Glutamatergic neuron (in vitro differentiated cells): ENCODE measurements around the gene ASS1. TPM values are rescaled to one million over a fixed set of nuclear protein-coding genes. Genes with fewer than 3 reads are reported as not detected.

Experiments used
- DNase-seq: peaks from one replicate; pipeline ENCODE4 v3.0.0; 2022
- H3K27ac Mint-ChIP-seq: one replicate; pipeline ENCODE4 v1.8.0; 2020; ENCODE audit warnings: mild to moderate bottlenecking, mixed read lengths, inconsistent platforms; ENCODE audit not compliant: unreplicated experiment
- H3K27me3 Mint-ChIP-seq: one replicate; pipeline ENCODE4 v1.8.0; 2020; ENCODE audit warnings: mild to moderate bottlenecking, moderate library complexity, mixed read lengths, inconsistent platforms; ENCODE audit not compliant: unreplicated experiment
- H3K36me3 Mint-ChIP-seq: one replicate; pipeline ENCODE4 v1.8.0; 2020; ENCODE audit warnings: mild to moderate bottlenecking, mixed read lengths, inconsistent platforms; ENCODE audit not compliant: unreplicated experiment
- H3K4me1 Mint-ChIP-seq: one replicate; pipeline ENCODE4 v1.8.0; 2020; ENCODE audit warnings: mild to moderate bottlenecking, low read depth, mixed read lengths, inconsistent platforms; ENCODE audit not compliant: unreplicated experiment
- H3K4me3 Mint-ChIP-seq: one replicate; pipeline ENCODE4 v1.8.0; 2020; ENCODE audit warnings: mild to moderate bottlenecking, mixed read lengths, inconsistent platforms; ENCODE audit not compliant: unreplicated experiment
- H3K9me3 Mint-ChIP-seq: one replicate; pipeline ENCODE4 v1.8.0; 2020; ENCODE audit warnings: mild to moderate bottlenecking, moderate library complexity, mixed read lengths, inconsistent platforms; ENCODE audit not compliant: unreplicated experiment
- total RNA-seq: library from RNA; stranded (reverse); fragmentation: NEBNext Ultra II Directional; extraction: Animal tissue kit (Norgen Biotek cat#: 25700); gene quantifications from one replicate; pipeline ENCODE4 v1.2.1, GENCODE V29; 2021; ENCODE audit not compliant: unreplicated experiment
- TF ChIP-seq, protein P1 (sequence below): fragments of 200-600 bp; sonication (generic); IDR thresholded peaks from one replicate; pipeline ENCODE4 v1.5.0; 2021; ENCODE audit not compliant: partially characterized antibody, unreplicated experiment

The ASS1 gene
- total RNA-seq, 1 donor from 2014 or later = 31.5 TPM

DNA sequence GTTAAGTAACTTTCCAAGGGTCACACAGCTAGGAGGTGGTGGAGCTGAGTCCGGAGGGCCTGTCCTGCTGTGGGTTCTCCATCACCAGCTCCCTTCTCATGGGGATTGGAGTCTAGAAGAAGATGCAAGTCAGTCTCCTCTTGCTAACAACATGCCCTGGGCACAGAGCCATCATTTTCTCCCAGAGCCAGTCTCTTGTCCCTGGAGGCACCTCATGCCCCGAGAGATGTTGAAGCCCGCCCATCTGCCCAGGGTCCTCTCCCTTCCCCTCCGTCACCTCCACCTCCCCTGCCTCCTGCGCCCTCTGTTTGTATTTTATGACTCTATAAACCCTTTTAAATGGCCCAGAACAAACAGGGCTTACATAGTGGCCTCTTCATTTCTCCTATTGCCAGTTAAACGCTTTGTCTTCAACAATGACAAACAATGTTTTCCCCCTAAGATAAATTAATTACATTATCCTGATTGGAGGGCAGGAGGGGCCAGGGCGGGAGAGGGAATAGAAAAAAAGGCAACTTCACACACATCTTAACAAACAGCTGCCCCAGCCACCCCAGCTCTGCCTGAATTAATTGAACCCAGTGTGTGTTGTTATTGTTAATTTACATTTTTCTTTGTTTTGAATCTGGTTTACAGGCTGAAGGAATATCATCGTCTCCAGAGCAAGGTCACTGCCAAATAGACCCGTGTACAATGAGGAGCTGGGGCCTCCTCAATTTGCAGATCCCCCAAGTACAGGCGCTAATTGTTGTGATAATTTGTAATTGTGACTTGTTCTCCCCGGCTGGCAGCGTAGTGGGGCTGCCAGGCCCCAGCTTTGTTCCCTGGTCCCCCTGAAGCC is 55.8 kb downstream of the ASS1 start:
- Mint-ChIP-seq H3K4me1 (peaks cover 24% of the 10 kb centered on the region), H3K36me3 (peaks cover 3% of the 10 kb centered on the region), H3K27ac (no peak overlapping the region), H3K27me3 (no peaks in the 10 kb centered on the region), H3K9me3 (peaks cover 2% of the 10 kb centered on the region), H3K4me3 (no peak overlapping the region)
- no peak for DNase-seq
- TF ChIP-seq, protein P1, sequence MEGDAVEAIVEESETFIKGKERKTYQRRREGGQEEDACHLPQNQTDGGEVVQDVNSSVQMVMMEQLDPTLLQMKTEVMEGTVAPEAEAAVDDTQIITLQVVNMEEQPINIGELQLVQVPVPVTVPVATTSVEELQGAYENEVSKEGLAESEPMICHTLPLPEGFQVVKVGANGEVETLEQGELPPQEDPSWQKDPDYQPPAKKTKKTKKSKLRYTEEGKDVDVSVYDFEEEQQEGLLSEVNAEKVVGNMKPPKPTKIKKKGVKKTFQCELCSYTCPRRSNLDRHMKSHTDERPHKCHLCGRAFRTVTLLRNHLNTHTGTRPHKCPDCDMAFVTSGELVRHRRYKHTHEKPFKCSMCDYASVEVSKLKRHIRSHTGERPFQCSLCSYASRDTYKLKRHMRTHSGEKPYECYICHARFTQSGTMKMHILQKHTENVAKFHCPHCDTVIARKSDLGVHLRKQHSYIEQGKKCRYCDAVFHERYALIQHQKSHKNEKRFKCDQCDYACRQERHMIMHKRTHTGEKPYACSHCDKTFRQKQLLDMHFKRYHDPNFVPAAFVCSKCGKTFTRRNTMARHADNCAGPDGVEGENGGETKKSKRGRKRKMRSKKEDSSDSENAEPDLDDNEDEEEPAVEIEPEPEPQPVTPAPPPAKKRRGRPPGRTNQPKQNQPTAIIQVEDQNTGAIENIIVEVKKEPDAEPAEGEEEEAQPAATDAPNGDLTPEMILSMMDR = no peak

DNA sequence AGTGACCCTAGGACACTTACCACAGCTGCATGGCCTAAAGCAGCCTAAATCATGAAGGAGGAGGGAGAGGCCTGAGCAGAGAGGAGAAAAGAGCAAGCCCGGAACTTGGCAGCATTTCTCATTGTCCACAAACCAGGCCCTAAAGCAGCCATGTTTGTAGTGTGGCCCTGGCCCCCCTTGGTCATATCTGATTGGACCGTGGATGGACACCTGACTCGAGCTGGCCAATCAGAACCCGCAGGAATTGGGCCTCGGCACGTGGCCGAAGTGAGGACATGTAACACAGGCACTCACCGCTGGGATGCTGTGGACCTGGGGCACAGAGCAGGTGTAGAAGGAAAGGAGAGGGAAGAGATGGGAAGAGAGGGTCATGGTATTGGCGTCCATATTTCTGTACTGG is 56.9 kb downstream of the ASS1 start:
- TF ChIP-seq, protein P1 = no peak
- no peak overlapping the region for H3K4me3 Mint-ChIP-seq
- peaks cover 24% of the 10 kb centered on the region for H3K4me1 Mint-ChIP-seq
- no peak for DNase-seq
- H3K27ac Mint-ChIP-seq = no peak overlapping the region
- no peaks in the 10 kb centered on the region for H3K36me3 Mint-ChIP-seq
- H3K9me3 Mint-ChIP-seq = peaks cover 2% of the 10 kb centered on the region
- no peaks in the 10 kb centered on the region for H3K27me3 Mint-ChIP-seq

DNA sequence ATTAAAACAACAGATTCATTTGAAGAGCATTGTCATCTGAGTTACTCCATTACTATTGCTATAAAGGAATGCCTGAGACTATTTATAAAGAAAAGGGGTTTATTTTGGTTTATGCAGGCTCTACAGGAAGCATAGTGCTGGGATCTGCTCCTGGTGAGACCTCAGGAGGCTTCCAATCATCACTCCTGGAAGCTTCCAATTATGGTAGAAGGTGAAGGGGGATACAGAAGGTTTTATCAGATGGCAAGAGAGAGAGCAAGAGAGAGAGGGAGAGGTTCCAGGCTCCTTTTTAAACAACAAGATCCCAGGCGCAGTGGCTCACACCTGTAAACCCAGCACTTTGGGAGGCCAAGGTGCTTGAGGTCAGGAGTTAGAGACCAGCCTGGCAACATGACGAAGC is 63.5 kb downstream of the ASS1 start:
- no peaks in the 10 kb centered on the region for H3K9me3 Mint-ChIP-seq
- TF ChIP-seq, protein P1 = no peak
- H3K27me3 Mint-ChIP-seq = peaks cover 3% of the 10 kb centered on the region
- H3K36me3 Mint-ChIP-seq = peaks cover 7% of the 10 kb centered on the region
- H3K4me1 Mint-ChIP-seq = peaks cover 13% of the 10 kb centered on the region
- no peak overlapping the region for H3K27ac Mint-ChIP-seq
- H3K4me3 Mint-ChIP-seq = no peak overlapping the region
- DNase-seq = no peak

DNA sequence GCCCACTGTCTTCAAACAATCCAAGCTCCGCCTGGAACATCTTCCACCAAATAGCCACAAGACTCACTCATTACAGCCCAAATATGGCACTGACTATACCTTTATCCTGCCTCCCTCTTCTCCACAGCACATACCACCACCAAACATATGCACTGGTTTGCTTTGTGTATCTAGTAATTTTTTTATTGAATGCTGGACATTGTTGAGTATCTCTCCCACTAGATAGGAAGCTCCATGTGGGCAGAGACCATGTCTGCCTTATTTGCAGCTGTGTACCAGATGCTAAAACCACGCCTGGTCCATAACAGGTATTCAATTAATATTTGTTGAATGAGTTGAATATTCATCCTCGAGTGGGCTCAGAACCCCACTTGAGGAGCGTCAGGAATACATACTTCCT is 67.4 kb downstream of the ASS1 start:
- DNase-seq = no peak
- H3K27me3 Mint-ChIP-seq = peaks cover 3% of the 10 kb centered on the region
- no peaks in the 10 kb centered on the region for H3K9me3 Mint-ChIP-seq
- no peak overlapping the region for H3K4me3 Mint-ChIP-seq
- peaks cover 13% of the 10 kb centered on the region for H3K4me1 Mint-ChIP-seq
- peaks cover 7% of the 10 kb centered on the region for H3K36me3 Mint-ChIP-seq
- TF ChIP-seq, protein P1 = no peak
- no peak overlapping the region for H3K27ac Mint-ChIP-seq

DNA sequence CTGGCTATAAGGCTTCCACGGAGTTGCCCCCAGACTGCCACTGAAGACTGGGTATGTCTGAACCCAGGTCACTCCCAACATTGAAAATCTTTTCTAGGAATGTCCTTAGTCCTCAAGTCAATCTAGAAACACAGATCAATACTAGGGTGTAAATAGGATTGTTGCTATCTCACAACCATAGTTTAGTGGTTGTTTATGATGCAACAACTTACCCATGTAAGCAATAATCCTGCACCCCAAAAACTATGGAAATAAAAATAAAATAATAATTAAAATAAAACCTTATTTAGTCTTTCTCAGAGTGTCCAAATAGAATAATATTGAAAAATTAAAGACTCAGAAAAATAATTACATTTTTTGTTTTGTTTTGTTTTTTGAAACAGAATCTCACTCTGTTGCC is 68.3 kb downstream of the ASS1 start:
- peak overlapping the region; percentile 35 for H3K27ac Mint-ChIP-seq
- no peaks in the 10 kb centered on the region for H3K9me3 Mint-ChIP-seq
- peaks cover 3% of the 10 kb centered on the region for H3K27me3 Mint-ChIP-seq
- no peak overlapping the region for H3K4me3 Mint-ChIP-seq
- DNase-seq = no peak
- H3K36me3 Mint-ChIP-seq = peaks cover 7% of the 10 kb centered on the region
- H3K4me1 Mint-ChIP-seq = peaks cover 13% of the 10 kb centered on the region
- TF ChIP-seq, protein P1 = no peak
